Endothelial cell of hepatic sinusoid (primary cell): Measurements from ENCODE around the gene ILKAP.

ENCODE experiments used
- in situ Hi-C: cut with HindIII; loops from 2 replicates; pipeline ENCODE4 v1.10.0; 2017; ENCODE audit warnings: low sequenced_read_pairs

Gene ILKAP

GRCh38 chr2:238154570-238154969 is 48.9 kb downstream of the ILKAP start:
- in situ Hi-C loops = no loop called here

GRCh38 chr2:238152771-238153688 is 50.5 kb downstream of the ILKAP start:
- in situ Hi-C loops = no loop called here

GRCh38 chr2:238151628-238152235 is 51.8 kb downstream of the ILKAP start:
- in situ Hi-C loops = no loop called here

GRCh38 chr2:238151205-238151604 is 52.3 kb downstream of the ILKAP start:
- in situ Hi-C loops = no loop called here

- in situ Hi-C loops = no loop called here
Observed at GRCh38 chr2:238150686-238151085, 52.8 kb downstream of the ILKAP start.

- in situ Hi-C loops = no loop called here
Observed at GRCh38 chr2:238149841-238150572, 53.5 kb downstream of the ILKAP start.

- in situ Hi-C loops = no loop called here
Observed at GRCh38 chr2:238148981-238149380, 54.5 kb downstream of the ILKAP start.

- in situ Hi-C loops = no loop called here
Observed at GRCh38 chr2:238146884-238147544, 56.5 kb downstream of the ILKAP start.

- in situ Hi-C loops = no loop called here
Observed at GRCh38 chr2:238145851-238146250, 57.6 kb downstream of the ILKAP start.

- in situ Hi-C loops = no loop called here
Observed at GRCh38 chr2:238145046-238145445, 58.4 kb downstream of the ILKAP start.

GRCh38 chr2:238144262-238144661 is 59.2 kb downstream of the ILKAP start:
- in situ Hi-C loops = no loop called here

GRCh38 chr2:238143239-238143951 is 60.1 kb downstream of the ILKAP start:
- in situ Hi-C loops = no loop called here

GRCh38 chr2:238142382-238143205 is 60.9 kb downstream of the ILKAP start:
- in situ Hi-C loops = no loop called here

GRCh38 chr2:238141541-238142318 is 61.8 kb downstream of the ILKAP start:
- in situ Hi-C loops = no loop called here

GRCh38 chr2:238140721-238141540 is 62.6 kb downstream of the ILKAP start:
- in situ Hi-C loops = no loop called here

- in situ Hi-C loops = no loop called here
Observed at GRCh38 chr2:238140040-238140439, 63.5 kb downstream of the ILKAP start.

- in situ Hi-C loops = no loop called here
Observed at GRCh38 chr2:238139196-238140039, 64.1 kb downstream of the ILKAP start.
